IMR-90 (cell line): ENCODE measurements around the gene C10orf120. TPM values are rescaled to one million over a fixed set of nuclear protein-coding genes. Genes with fewer than 3 reads are reported as not detected.

Experiments used
- ATAC-seq: fragments of 200-7000 bp; cut with Tn5 transposase; 2 replicates; pipeline ENCODE4 v1.9.1; 2020; ENCODE audit warnings: low read depth, mild to moderate bottlenecking, moderate library complexity
- BruUV-seq: library from RNA; stranded (reverse); fragments of 400-500 nt; replicated peaks from 2 replicates; lab custom pipeline; 2021; lab: Mats Ljungman, UMichigan
- CTCF ChIA-PET: fragments of 300-600 bp; formaldehyde crosslinking; extraction: SDS; loops from one replicate; lab custom pipeline; 2021; ENCODE audit warnings: antibody characterized with exemption; lab: Yijun Ruan, JAX
- POLR2A ChIA-PET: fragments of 300-600 bp; sonication (Branson Sonifier 250); formaldehyde crosslinking; loops from one replicate; lab custom pipeline; 2022; ENCODE audit warnings: antibody characterized with exemption; ENCODE audit not compliant: unreplicated experiment; lab: Charles Lee
- DNase-seq: peaks from one replicate; pipeline ENCODE4 v3.0.0; 2013
- H2AFZ ChIP-seq: replicated peaks from 2 replicates; pipeline ENCODE3; 2013; ENCODE audit warnings: low read length, mild to moderate bottlenecking; ENCODE audit not compliant: poor library complexity
- H2AK5ac ChIP-seq: 2 replicates; pipeline ENCODE4 v1.6.1; 2013; ENCODE audit warnings: low read depth, low read length, inconsistent platforms
- H2AK9ac ChIP-seq: replicated peaks from 2 replicates; pipeline ENCODE3; 2013; ENCODE audit warnings: mild to moderate bottlenecking, low read depth, low read length, moderate library complexity; ENCODE audit not compliant: poor library complexity
- H2BK120ac ChIP-seq: 2 replicates; pipeline ENCODE4 v1.6.1; 2013; ENCODE audit warnings: low read depth, low read length, inconsistent platforms
- H2BK15ac ChIP-seq: 3 replicates; pipeline ENCODE4 v1.6.1; 2013; ENCODE audit warnings: low read depth, low read length, inconsistent platforms
- H2BK20ac ChIP-seq: 2 replicates; pipeline ENCODE4 v1.6.1; 2013; ENCODE audit warnings: low read depth, mild to moderate bottlenecking, inconsistent platforms, low read length, moderate library complexity
- H2BK5ac ChIP-seq: 2 replicates; pipeline ENCODE4 v1.6.1; 2013; ENCODE audit warnings: mild to moderate bottlenecking, low read depth, low read length, inconsistent platforms; ENCODE audit not compliant: poor library complexity, severe bottlenecking
- H3K14ac ChIP-seq: replicated peaks from 2 replicates; pipeline ENCODE4 v1.6.1; 2013; ENCODE audit warnings: low read depth, low read length, inconsistent platforms
- H3K18ac ChIP-seq: 2 replicates; pipeline ENCODE4 v1.6.1; 2013; ENCODE audit warnings: low read depth, low read length, control low read depth
- H3K23ac ChIP-seq: 2 replicates; pipeline ENCODE4 v1.6.1; 2013; ENCODE audit warnings: low read depth, low read length, inconsistent platforms
- H3K27ac ChIP-seq: 2 replicates; pipeline ENCODE4 v1.5.1; 2013; ENCODE audit warnings: mild to moderate bottlenecking, control low read depth, low read length; ENCODE audit not compliant: insufficient read depth
- H3K27me3 ChIP-seq: 2 replicates; pipeline ENCODE4 v1.6.1; 2013; ENCODE audit warnings: low read length; ENCODE audit not compliant: control insufficient read depth, insufficient read depth
- H3K36me3 ChIP-seq: 2 replicates; pipeline ENCODE4 v1.6.1; 2013; ENCODE audit warnings: low read length, mixed read lengths; ENCODE audit not compliant: control insufficient read depth, insufficient read depth
- H3K4ac ChIP-seq: 2 replicates; pipeline ENCODE4 v1.6.1; 2013; ENCODE audit warnings: low read depth, low read length, inconsistent platforms
- H3K4me1 ChIP-seq: 2 replicates; pipeline ENCODE4 v1.6.1; 2013; ENCODE audit warnings: low read length, mixed read lengths; ENCODE audit not compliant: control insufficient read depth, insufficient read depth
- H3K4me2 ChIP-seq: 2 replicates; pipeline ENCODE4 v1.6.1; 2013; ENCODE audit warnings: low read depth, mild to moderate bottlenecking, control low read depth, low read length, moderate library complexity
- H3K4me3 ChIP-seq: 2 replicates; pipeline ENCODE4 v1.5.1; 2013; ENCODE audit warnings: low read depth, mild to moderate bottlenecking, control low read depth, low read length, moderate library complexity; ENCODE audit not compliant: insufficient read depth
- H3K56ac ChIP-seq: 2 replicates; pipeline ENCODE4 v1.6.1; 2013; ENCODE audit warnings: low read length, inconsistent platforms; ENCODE audit not compliant: insufficient read depth; ENCODE audit errors: extremely low read depth
- H3K79me1 ChIP-seq, 2 experiments: 2 replicates each; pipeline ENCODE4 v1.6.1; 2013; ENCODE audit warnings: low read length in 2 of 2, inconsistent platforms in 1 of 2, low read depth in 1 of 2
- H3K9ac ChIP-seq: 2 replicates; pipeline ENCODE4 v1.6.1; 2013; ENCODE audit warnings: low read depth, low read length, control low read depth
- H3K9me1 ChIP-seq: 2 replicates; pipeline ENCODE4 v1.6.1; 2013; ENCODE audit warnings: low read length, inconsistent platforms; ENCODE audit not compliant: insufficient read depth
- H3K9me3 ChIP-seq: 2 replicates; pipeline ENCODE4 v1.6.1; 2013; ENCODE audit warnings: low read length; ENCODE audit not compliant: control insufficient read depth, insufficient read depth
- H4K20me1 ChIP-seq: 2 replicates; pipeline ENCODE4 v1.6.1; 2013; ENCODE audit warnings: low read length, inconsistent platforms; ENCODE audit not compliant: insufficient read depth
- H4K5ac ChIP-seq: 2 replicates; pipeline ENCODE4 v1.6.1; 2013; ENCODE audit warnings: mild to moderate bottlenecking, low read depth, low read length, control low read depth
- H4K8ac ChIP-seq, 2 experiments: 2 replicates each; pipeline ENCODE4 v1.6.1; 2013; ENCODE audit warnings: low read depth in 2 of 2, low read length in 2 of 2, control low read depth in 1 of 2, inconsistent platforms in 1 of 2
- H4K91ac ChIP-seq: 2 replicates; pipeline ENCODE4 v1.6.1; 2013; ENCODE audit warnings: low read depth, low read length, inconsistent platforms; ENCODE audit not compliant: insufficient read depth
- BHLHE40 ChIP-seq: fragments of 150-350 bp; IDR thresholded peaks from 2 replicates; pipeline ENCODE4 v1.6.1; 2016; ENCODE audit warnings: mild to moderate bottlenecking, low read depth, low read length
- CEBPB ChIP-seq: IDR thresholded peaks from 2 replicates; pipeline ENCODE4 v1.6.1; 2012; ENCODE audit warnings: low read depth, low read length, improper control_type of control experiment
- CHD1 ChIP-seq: IDR thresholded peaks from 2 replicates; pipeline ENCODE4 v1.6.1; 2012; ENCODE audit warnings: low read depth, low read length, improper control_type of control experiment
- FOS ChIP-seq: fragments of 150-350 bp; IDR thresholded peaks from 2 replicates; pipeline ENCODE4 v1.6.1; 2016; ENCODE audit warnings: low read depth, low read length
- MAFK ChIP-seq: IDR thresholded peaks from 2 replicates; pipeline ENCODE4 v1.6.1; 2012; ENCODE audit warnings: low read depth, low read length, improper control_type of control experiment
- MAZ ChIP-seq: IDR thresholded peaks from 2 replicates; pipeline ENCODE4 v1.6.1; 2012; ENCODE audit warnings: low read depth, mild to moderate bottlenecking, low read length, improper control_type of control experiment, moderate library complexity, borderline replicate concordance
- MXI1 ChIP-seq: IDR thresholded peaks from 2 replicates; pipeline ENCODE4 v1.6.1; 2012; ENCODE audit warnings: low read depth, mild to moderate bottlenecking, low read length, moderate library complexity, borderline replicate concordance
- NFE2L2 ChIP-seq: fragments of 150-350 bp; IDR thresholded peaks from 2 replicates; pipeline ENCODE4 v1.6.1; 2016; ENCODE audit warnings: low read depth, mild to moderate bottlenecking, low read length
- POLR2A ChIP-seq: IDR thresholded peaks from 2 replicates; pipeline ENCODE4 v1.6.1; 2012; ENCODE audit warnings: mild to moderate bottlenecking, low read depth, low read length
- RAD21 ChIP-seq: IDR thresholded peaks from 2 replicates; pipeline ENCODE4 v1.6.1; 2012; ENCODE audit warnings: low read length, improper control_type of control experiment
- RCOR1 ChIP-seq: IDR thresholded peaks from 2 replicates; pipeline ENCODE4 v1.6.1; 2012; ENCODE audit warnings: mild to moderate bottlenecking, low read length, improper control_type of control experiment; ENCODE audit not compliant: insufficient replicate concordance
- RFX5 ChIP-seq: IDR thresholded peaks from 2 replicates; pipeline ENCODE4 v1.8.0; 2012; ENCODE audit warnings: low read depth, mild to moderate bottlenecking, low read length, moderate library complexity
- SMC3 ChIP-seq: fragments of 150-350 bp; IDR thresholded peaks from 2 replicates; pipeline ENCODE4 v1.6.1; 2016; ENCODE audit warnings: low read depth, mild to moderate bottlenecking, antibody characterized with exemption, low read length, moderate library complexity
- WGBS, 2 experiments: methylation state at CpG; one replicate each; pipeline versions ENCODE4 v1.1.5 to v1.1.7; 2013; ENCODE audit warnings: missing lambda C conversion rate in 2 of 2; ENCODE audit not compliant: insufficient read length in 1 of 2; ENCODE audit errors: extremely low coverage in 2 of 2; 5-methylcytosine and 5-hydroxymethylcytosine counted together
- dilution Hi-C: fragments of 300-500 bp; cut with HindIII; formaldehyde crosslinking; loops from one replicate; pipeline ENCODE4 v1.14.3; 2018; ENCODE audit warnings: low sequenced_read_pairs; ENCODE audit not compliant: unreplicated experiment
- in situ Hi-C: fragments of 300-500 bp; cut with MboI; formaldehyde crosslinking; loops from 3 replicates; pipeline ENCODE4 v1.14.3; 2019; ENCODE audit warnings: low sequenced_read_pairs, inconsistent platforms, mixed read lengths
- intact Hi-C: fragments of 100-400 bp; cut with micrococcal nuclease; formaldehyde crosslinking; loops from 2 replicates; pipeline ENCODE4 v1.10.0; 2022
- polyA plus RNA-seq, 3 experiments: library from polyadenylated mRNA; depleted of rRNA; stranded (reverse); fragments of >200 nt; gene quantifications; 2 replicates each; pipeline ENCODE4 v1.2.3, GENCODE V29; 2012; ENCODE audit warnings: low replicate concordance in 1 of 3
- total RNA-seq: library from RNA; depleted of rRNA; stranded (reverse); fragments of >200 nt; gene quantifications from 2 replicates; pipeline ENCODE4 v1.2.3, GENCODE V29; 2012
- TF ChIP-seq, protein P1 (sequence below): conservative IDR thresholded peaks from 2 replicates; pipeline ENCODE4 v1.5.1; 2012; ENCODE audit warnings: mild to moderate bottlenecking, low read depth, low read length, improper control_type of control experiment
- TF ChIP-seq, protein P2 (sequence below): fragments of 150-350 bp; IDR thresholded peaks from 2 replicates; pipeline ENCODE4 v1.6.1; 2017; ENCODE audit warnings: mild to moderate bottlenecking, antibody characterized with exemption, low read length, low read depth
- TF ChIP-seq, protein P3 (sequence below): fragments of 150-350 bp; IDR thresholded peaks from 2 replicates; pipeline ENCODE4 v1.6.1; 2016; ENCODE audit warnings: low read depth, mild to moderate bottlenecking, low read length, moderate library complexity, borderline replicate concordance

C10orf120 gene
- total and polyA plus RNA-seq, 2 of the 4 experiments (the other 2 are of a cell fraction), result not detected

DNA sequence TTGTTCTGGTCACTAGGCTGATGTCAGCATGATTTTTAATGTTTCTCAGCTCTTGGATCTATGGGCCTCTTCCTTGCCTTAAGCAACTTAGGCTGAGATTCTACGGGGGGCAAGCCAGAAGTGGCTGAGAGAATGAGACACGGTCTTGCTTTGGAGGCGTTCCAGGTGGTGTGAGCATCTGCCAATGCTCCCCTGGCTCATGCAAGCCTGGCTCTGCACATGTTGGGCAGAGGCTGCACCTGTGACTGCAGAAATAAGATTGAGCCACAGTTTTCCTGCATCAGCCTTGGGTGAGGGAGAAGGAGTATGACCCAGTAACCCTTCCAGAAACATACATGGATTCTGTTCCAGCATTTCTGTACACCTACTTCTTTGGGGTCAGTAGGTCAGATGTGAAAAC lies 41.9 kb downstream of the C10orf120 start:
- Histone ChIP-seq H2AK5ac (no peak overlapping the region), H3K4me3 (no peak overlapping the region), H2AFZ (no peak overlapping the region), H3K14ac (no peak overlapping the region), H3K36me3 (no peaks in the 10 kb centered on the region), H3K4me2 (no peak overlapping the region), H3K27ac (no peak overlapping the region), H3K18ac (no peak overlapping the region), H3K4me1 (no peaks in the 10 kb centered on the region), H4K91ac (no peak overlapping the region), H3K9me1 (no peaks in the 10 kb centered on the region), H3K27me3 (no peaks in the 10 kb centered on the region), H4K20me1 (no peaks in the 10 kb centered on the region), H2AK9ac (no peak overlapping the region), H4K5ac (no peak overlapping the region), H3K4ac (no peak overlapping the region), H3K9ac (no peak overlapping the region), H3K56ac (no peak overlapping the region), H3K9me3 (no peaks in the 10 kb centered on the region), H2BK120ac (no peak overlapping the region), H2BK5ac (no peak overlapping the region), H2BK15ac (no peak overlapping the region), H2BK20ac (no peak overlapping the region), H3K79me1 (no peaks in the 10 kb centered on the region), H3K23ac (no peak overlapping the region), H4K8ac (no peak overlapping the region)
- DNase-seq, result no peak
- POLR2A ChIA-PET, result no interaction called here
- ATAC-seq, result no peak
- no peak for TF ChIP-seq POLR2A
- no peak for TF ChIP-seq MAFK
- TF ChIP-seq SMC3, result no peak
- TF ChIP-seq RFX5, result no peak
- no peak for TF ChIP-seq CHD1
- TF ChIP-seq MAZ, result no peak
- no peak for TF ChIP-seq CEBPB
- TF ChIP-seq, protein P1, sequence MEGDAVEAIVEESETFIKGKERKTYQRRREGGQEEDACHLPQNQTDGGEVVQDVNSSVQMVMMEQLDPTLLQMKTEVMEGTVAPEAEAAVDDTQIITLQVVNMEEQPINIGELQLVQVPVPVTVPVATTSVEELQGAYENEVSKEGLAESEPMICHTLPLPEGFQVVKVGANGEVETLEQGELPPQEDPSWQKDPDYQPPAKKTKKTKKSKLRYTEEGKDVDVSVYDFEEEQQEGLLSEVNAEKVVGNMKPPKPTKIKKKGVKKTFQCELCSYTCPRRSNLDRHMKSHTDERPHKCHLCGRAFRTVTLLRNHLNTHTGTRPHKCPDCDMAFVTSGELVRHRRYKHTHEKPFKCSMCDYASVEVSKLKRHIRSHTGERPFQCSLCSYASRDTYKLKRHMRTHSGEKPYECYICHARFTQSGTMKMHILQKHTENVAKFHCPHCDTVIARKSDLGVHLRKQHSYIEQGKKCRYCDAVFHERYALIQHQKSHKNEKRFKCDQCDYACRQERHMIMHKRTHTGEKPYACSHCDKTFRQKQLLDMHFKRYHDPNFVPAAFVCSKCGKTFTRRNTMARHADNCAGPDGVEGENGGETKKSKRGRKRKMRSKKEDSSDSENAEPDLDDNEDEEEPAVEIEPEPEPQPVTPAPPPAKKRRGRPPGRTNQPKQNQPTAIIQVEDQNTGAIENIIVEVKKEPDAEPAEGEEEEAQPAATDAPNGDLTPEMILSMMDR, result no peak
- TF ChIP-seq, protein P2, sequence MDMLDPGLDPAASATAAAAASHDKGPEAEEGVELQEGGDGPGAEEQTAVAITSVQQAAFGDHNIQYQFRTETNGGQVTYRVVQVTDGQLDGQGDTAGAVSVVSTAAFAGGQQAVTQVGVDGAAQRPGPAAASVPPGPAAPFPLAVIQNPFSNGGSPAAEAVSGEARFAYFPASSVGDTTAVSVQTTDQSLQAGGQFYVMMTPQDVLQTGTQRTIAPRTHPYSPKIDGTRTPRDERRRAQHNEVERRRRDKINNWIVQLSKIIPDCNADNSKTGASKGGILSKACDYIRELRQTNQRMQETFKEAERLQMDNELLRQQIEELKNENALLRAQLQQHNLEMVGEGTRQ, result no peak
- TF ChIP-seq RAD21, result no peak
- no peak for TF ChIP-seq RCOR1
- TF ChIP-seq, protein P3, sequence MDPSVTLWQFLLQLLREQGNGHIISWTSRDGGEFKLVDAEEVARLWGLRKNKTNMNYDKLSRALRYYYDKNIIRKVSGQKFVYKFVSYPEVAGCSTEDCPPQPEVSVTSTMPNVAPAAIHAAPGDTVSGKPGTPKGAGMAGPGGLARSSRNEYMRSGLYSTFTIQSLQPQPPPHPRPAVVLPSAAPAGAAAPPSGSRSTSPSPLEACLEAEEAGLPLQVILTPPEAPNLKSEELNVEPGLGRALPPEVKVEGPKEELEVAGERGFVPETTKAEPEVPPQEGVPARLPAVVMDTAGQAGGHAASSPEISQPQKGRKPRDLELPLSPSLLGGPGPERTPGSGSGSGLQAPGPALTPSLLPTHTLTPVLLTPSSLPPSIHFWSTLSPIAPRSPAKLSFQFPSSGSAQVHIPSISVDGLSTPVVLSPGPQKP, result no peak
- TF ChIP-seq BHLHE40, result no peak
- no peak for TF ChIP-seq NFE2L2
- TF ChIP-seq FOS, result no peak
- no peak for TF ChIP-seq MXI1
- intact Hi-C loops (no loop called here), in situ Hi-C loops (loop anchor here (25.0 kb wide), 1 partner anchor 905 kb away; no protein-coding TSS in a partner anchor), dilution Hi-C loops (no loop called here)
- WGBS, 2 experiments, result 30% methylated on average over 1 of the region's 3 CpGs; no CpG with 5 or more reads in 1 of the 2 experiments
- CTCF ChIA-PET, result no interaction called here
- no TSS peak for BruUV-seq
